A549 (cell line): ENCODE measurements around the gene RNF13. TPM values are rescaled to one million over a fixed set of nuclear protein-coding genes. Genes with fewer than 3 reads are reported as not detected.
A peak's percentile ranks its signal among the peaks of the same experiment; 100 is the strongest.

ENCODE experiments used
- BCL3 ChIP-seq: fragments of >200 bp; sonication (Bioruptor Twin); formaldehyde crosslinking; IDR thresholded peaks from 3 replicates; pipeline ENCODE4 v1.6.1; 2016
- BHLHE40 ChIP-seq: IDR thresholded peaks from 2 replicates; pipeline ENCODE4 v1.6.1; 2012; ENCODE audit warnings: low read depth, low read length, inconsistent platforms
- CBX2 ChIP-seq: fragments of 200-600 bp; sonication (generic); IDR thresholded peaks from 2 replicates; pipeline ENCODE4 v1.6.1; 2016; ENCODE audit warnings: low read depth, mild to moderate bottlenecking, borderline replicate concordance
- CHD2 ChIP-seq: fragments of 150-350 bp; IDR thresholded peaks from 2 replicates; pipeline ENCODE4 v1.6.1; 2014; ENCODE audit warnings: low read length; ENCODE audit not compliant: partially characterized antibody
- EHF ChIP-seq: fragments of 250-450 bp; sonication (Bioruptor Pico); IDR thresholded peaks from 2 replicates; pipeline ENCODE4 v1.5.0; 2020; ENCODE audit warnings: mild to moderate bottlenecking
- EHMT2 ChIP-seq: fragments of 200-600 bp; sonication (generic); IDR thresholded peaks from 2 replicates; pipeline ENCODE4 v1.6.1; 2016; ENCODE audit warnings: antibody characterized with exemption, low read depth, mild to moderate bottlenecking, moderate library complexity
- ELK1 ChIP-seq: fragments of 150-350 bp; IDR thresholded peaks from 2 replicates; pipeline ENCODE4 v1.6.1; 2014; ENCODE audit warnings: low read depth, mild to moderate bottlenecking, low read length
- EP300 ChIP-seq, 2 experiments: fragments of >200 bp; sonication (Bioruptor Twin); formaldehyde crosslinking; IDR thresholded peaks; 2 replicates in 1 of 2; 3 replicates in 1 of 2; pipeline ENCODE4 v1.6.1; 2016 to 2017
- ESRRA ChIP-seq: fragments of 150-350 bp; IDR thresholded peaks from 2 replicates; pipeline ENCODE4 v1.6.1; 2014; ENCODE audit warnings: mild to moderate bottlenecking, low read length, borderline replicate concordance
- FOSB ChIP-seq: fragments of 250-450 bp; sonication (Bioruptor Pico); IDR thresholded peaks from 2 replicates; pipeline ENCODE4 v1.5.0; 2020; ENCODE audit warnings: mild to moderate bottlenecking, moderate library complexity
- FOXS1 ChIP-seq: fragments of 250-450 bp; sonication (Bioruptor Pico); IDR thresholded peaks from 2 replicates; pipeline ENCODE4 v1.5.0; 2020; ENCODE audit warnings: mild to moderate bottlenecking, moderate library complexity
- HEYL ChIP-seq: fragments of 250-450 bp; sonication (Bioruptor Pico); IDR thresholded peaks from 2 replicates; pipeline ENCODE4 v1.8.0; 2021; ENCODE audit warnings: mild to moderate bottlenecking, moderate library complexity
- JUN ChIP-seq, 2 experiments: fragments of >200 bp; sonication (Bioruptor Twin); formaldehyde crosslinking; IDR thresholded peaks; 2 replicates in 1 of 2; 3 replicates in 1 of 2; pipeline ENCODE4 v1.6.1; 2016 to 2017
- KDM5A ChIP-seq: fragments of 200-600 bp; sonication (generic); IDR thresholded peaks from 2 replicates; pipeline ENCODE4 v1.6.1; 2016; ENCODE audit warnings: antibody characterized with exemption, mild to moderate bottlenecking
- MAZ ChIP-seq: fragments of 150-350 bp; IDR thresholded peaks from 2 replicates; pipeline ENCODE4 v1.6.1; 2014; ENCODE audit warnings: antibody characterized with exemption, low read depth, low read length, borderline replicate concordance
- NPAS2 ChIP-seq: fragments of 250-450 bp; sonication (Bioruptor Pico); IDR thresholded peaks from 2 replicates; pipeline ENCODE4 v1.8.0; 2022; ENCODE audit warnings: mild to moderate bottlenecking, moderate library complexity, borderline replicate concordance
- PBX3 ChIP-seq: IDR thresholded peaks from 2 replicates; pipeline ENCODE4 v1.6.1; 2012
- POLR2A ChIP-seq: IDR thresholded peaks from 2 replicates; pipeline ENCODE4 v1.6.1; 2012; ENCODE audit warnings: mild to moderate bottlenecking, low read length
- RAD21 ChIP-seq, 2 experiments: fragments of >200 bp in 1 of 2; sonication (Bioruptor Twin) in 1 of 2; formaldehyde crosslinking in 1 of 2; IDR thresholded peaks in 1 of 2; conservative IDR thresholded peaks in 1 of 2; 2 replicates in 1 of 2; 3 replicates in 1 of 2; pipeline ENCODE4 v1.6.1; 2012 to 2018; ENCODE audit warnings: inconsistent platforms in 1 of 2
- RCOR1 ChIP-seq: fragments of 150-350 bp; IDR thresholded peaks from 2 replicates; pipeline ENCODE4 v1.6.1; 2014; ENCODE audit warnings: antibody characterized with exemption, low read length, low read depth
- REST ChIP-seq: fragments of 200-600 bp; sonication (generic); IDR thresholded peaks from 2 replicates; pipeline ENCODE4 v1.6.1; 2016; ENCODE audit warnings: antibody characterized with exemption, mild to moderate bottlenecking, moderate library complexity
- RFX5 ChIP-seq: fragments of 450-650 bp; IDR thresholded peaks from 2 replicates; pipeline ENCODE4 v1.7.1; 2014; ENCODE audit warnings: antibody characterized with exemption, mild to moderate bottlenecking, moderate library complexity
- RNF2 ChIP-seq: fragments of 200-600 bp; sonication (generic); IDR thresholded peaks from 2 replicates; pipeline ENCODE4 v1.6.1; 2016; ENCODE audit warnings: low read depth, mild to moderate bottlenecking, antibody characterized with exemption, moderate library complexity, borderline replicate concordance
- USF2 ChIP-seq: fragments of 450-650 bp; IDR thresholded peaks from 2 replicates; pipeline ENCODE4 v1.6.1; 2014; ENCODE audit warnings: antibody characterized with exemption
- ZC3H11A ChIP-seq: fragments of 450-650 bp; IDR thresholded peaks from 2 replicates; pipeline ENCODE4 v1.6.1; 2014; ENCODE audit warnings: antibody characterized with exemption, mild to moderate bottlenecking
- ZFP36 ChIP-seq: fragments of 450-650 bp; IDR thresholded peaks from 2 replicates; pipeline ENCODE4 v1.6.1; 2014; ENCODE audit warnings: borderline replicate concordance; ENCODE audit not compliant: partially characterized antibody
- ZNF302 ChIP-seq: fragments of 250-450 bp; sonication (Bioruptor Pico); IDR thresholded peaks from 2 replicates; pipeline ENCODE4 v1.9.0; 2021; ENCODE audit warnings: inconsistent platforms, mild to moderate bottlenecking, moderate library complexity
- polyA plus RNA-seq, 4 experiments: library from polyadenylated mRNA; depleted of rRNA in 3 of 4; stranded (reverse); fragments of >200 nt; fragmentation: RNase III in 1 of 4; extraction: RNeasy Plus Mini Kit Qiagen cat#74134 plus additional on column Dnase treatment in 1 of 4; gene quantifications; 2 replicates in 3 of 4; 3 replicates in 1 of 4; pipeline ENCODE4 v1.2.3, GENCODE V29; 2011 to 2017
- TF ChIP-seq, protein P1 (sequence below): IDR thresholded peaks from 2 replicates; pipeline ENCODE4 v1.6.1; 2012; ENCODE audit warnings: low read depth, borderline replicate concordance
- TF ChIP-seq, protein P2 (sequence below): fragments of >200 bp; sonication (Bioruptor Twin); formaldehyde crosslinking; IDR thresholded peaks from 2 replicates; pipeline ENCODE4 v1.6.1; 2016
- TF ChIP-seq, protein P3 (sequence below): fragments of 250-450 bp; sonication (Bioruptor Pico); IDR thresholded peaks from 2 replicates; pipeline ENCODE4 v1.5.0; 2020; ENCODE audit warnings: low read depth, mild to moderate bottlenecking, moderate library complexity

Gene RNF13
- polyA plus RNA-seq, 2 of the 4 experiments (the other 2 are of a cell fraction), result 46.2 to 100 TPM

GRCh38 chr3:149970716-149971402 lies 157.8 kb downstream of the RNF13 start, which contains the start of gene PFN2 (continued):
- peak in 1 of 2 experiments; percentile 38; a peak in 1 of 5 replicates for TF ChIP-seq EP300 (IDR thresholded peaks at IDR 0.05)
- TF ChIP-seq FOSB (CRISPR knock-in tag), result no peak
- peak; percentile 48 for TF ChIP-seq POLR2A
- no peak for TF ChIP-seq ZC3H11A
- no peak for TF ChIP-seq ZFP36
- TF ChIP-seq ZNF302 (CRISPR knock-in tag), result no peak
- TF ChIP-seq NPAS2, result peak; percentile 78
- TF ChIP-seq EHMT2, result no peak
- TF ChIP-seq PBX3, result peak; percentile 83
- TF ChIP-seq RAD21 (conservative IDR thresholded peaks at IDR 0.05 in 1 of 2, IDR thresholded peaks at IDR 0.05 in 1 of 2), result no peak
- peak; percentile 43 for TF ChIP-seq CHD2
- TF ChIP-seq USF2, result no peak
- no peak for TF ChIP-seq HEYL (CRISPR knock-in tag)
- no peak for TF ChIP-seq MAZ
- no peak for TF ChIP-seq RCOR1
- TF ChIP-seq, protein P1, sequence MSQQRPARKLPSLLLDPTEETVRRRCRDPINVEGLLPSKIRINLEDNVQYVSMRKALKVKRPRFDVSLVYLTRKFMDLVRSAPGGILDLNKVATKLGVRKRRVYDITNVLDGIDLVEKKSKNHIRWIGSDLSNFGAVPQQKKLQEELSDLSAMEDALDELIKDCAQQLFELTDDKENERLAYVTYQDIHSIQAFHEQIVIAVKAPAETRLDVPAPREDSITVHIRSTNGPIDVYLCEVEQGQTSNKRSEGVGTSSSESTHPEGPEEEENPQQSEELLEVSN, result peak; percentile 90
- TF ChIP-seq REST, result no peak
- no peak for TF ChIP-seq RNF2
- TF ChIP-seq BHLHE40, result peak; percentile 76
- peak; percentile 79; the same call in 2 of the 3 replicates for TF ChIP-seq BCL3
- TF ChIP-seq ESRRA, result no peak
- peak; percentile 84 to 93 for TF ChIP-seq JUN (IDR thresholded peaks at IDR 0.05)
- no peak for TF ChIP-seq ELK1
- no peak for TF ChIP-seq EHF (CRISPR knock-in tag)
- no peak for TF ChIP-seq FOXS1 (CRISPR knock-in tag)
- 0 out of 2 replicates have a peak, but pooled peaks have one; percentile 16 for TF ChIP-seq RFX5
- no peak for TF ChIP-seq KDM5A
- TF ChIP-seq, protein P2, sequence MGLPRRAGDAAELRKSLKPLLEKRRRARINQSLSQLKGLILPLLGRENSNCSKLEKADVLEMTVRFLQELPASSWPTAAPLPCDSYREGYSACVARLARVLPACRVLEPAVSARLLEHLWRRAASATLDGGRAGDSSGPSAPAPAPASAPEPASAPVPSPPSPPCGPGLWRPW, result no peak
- no peak for TF ChIP-seq CBX2
- TF ChIP-seq, protein P3, sequence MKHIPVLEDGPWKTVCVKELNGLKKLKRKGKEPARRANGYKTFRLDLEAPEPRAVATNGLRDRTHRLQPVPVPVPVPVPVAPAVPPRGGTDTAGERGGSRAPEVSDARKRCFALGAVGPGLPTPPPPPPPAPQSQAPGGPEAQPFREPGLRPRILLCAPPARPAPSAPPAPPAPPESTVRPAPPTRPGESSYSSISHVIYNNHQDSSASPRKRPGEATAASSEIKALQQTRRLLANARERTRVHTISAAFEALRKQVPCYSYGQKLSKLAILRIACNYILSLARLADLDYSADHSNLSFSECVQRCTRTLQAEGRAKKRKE, result 0 out of 2 replicates have a peak, but pooled peaks have one; percentile 56
